Breast epithelium (tissue), 3 donors: ENCODE data around the gene ATM.

Experiments
- CTCF ChIP-seq, 3 donors: fragments of 450-650 bp; IDR thresholded peaks; one replicate each; pipeline ENCODE4 v1.5.1; 2016 to 2017; ENCODE audit warnings: antibody characterized with exemption in 3 of 3, mild to moderate bottlenecking in 3 of 3, moderate library complexity in 3 of 3
- POLR2A ChIP-seq: fragments of 450-650 bp; IDR thresholded peaks from one replicate; pipeline ENCODE4 v1.6.1; 2016; ENCODE audit warnings: antibody characterized with exemption, mild to moderate bottlenecking, moderate library complexity

- TF ChIP-seq CTCF (IDR thresholded peaks at IDR 0.05) (no peak), POLR2A (no peak)
These were observed 145.3 kb downstream of the ATM start for GRCh38 chr11:108368134-108368533.
